SU-DHL-6 (cell line): ENCODE measurements around the gene SLC25A40.

Experiments
- EZH2phosphoT487 ChIP-seq: fragments of 200-600 bp; sonication (generic), shearing (Covaris generic); conservative IDR thresholded peaks from 2 replicates; pipeline ENCODE4 v1.6.1; 2018; ENCODE audit warnings: mild to moderate bottlenecking, antibody characterized with exemption, low read length, moderate library complexity, mixed read lengths
- TF ChIP-seq, protein P1 (sequence below): fragments of 200-600 bp; sonication (generic); IDR thresholded peaks from one replicate; pipeline ENCODE4 v1.5.1; 2017; ENCODE audit warnings: antibody characterized with exemption, mild to moderate bottlenecking, low read length, moderate library complexity; ENCODE audit not compliant: insufficient read depth, poor library complexity, severe bottlenecking

DNA sequence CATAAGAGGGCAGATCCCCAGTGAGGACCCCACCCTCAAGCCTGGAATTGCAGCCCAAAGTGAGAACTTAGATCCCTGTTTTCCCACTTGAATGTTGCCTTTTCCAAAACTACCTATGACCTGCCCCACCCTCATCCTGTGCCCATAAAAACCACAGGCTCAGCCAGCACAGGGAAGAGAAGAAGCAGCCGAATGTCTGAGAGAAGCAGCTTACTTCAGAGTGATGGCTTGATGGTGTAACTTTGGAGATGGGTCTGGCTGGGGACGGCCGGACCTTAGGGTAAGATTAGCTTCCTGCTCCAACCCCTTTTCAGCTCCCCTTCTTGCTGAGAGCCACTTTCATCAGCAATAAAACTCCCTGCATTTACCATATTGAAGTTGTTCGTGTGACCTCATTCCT, 5.7 kb downstream of the SLC25A40 start:
- TF ChIP-seq, protein P1, sequence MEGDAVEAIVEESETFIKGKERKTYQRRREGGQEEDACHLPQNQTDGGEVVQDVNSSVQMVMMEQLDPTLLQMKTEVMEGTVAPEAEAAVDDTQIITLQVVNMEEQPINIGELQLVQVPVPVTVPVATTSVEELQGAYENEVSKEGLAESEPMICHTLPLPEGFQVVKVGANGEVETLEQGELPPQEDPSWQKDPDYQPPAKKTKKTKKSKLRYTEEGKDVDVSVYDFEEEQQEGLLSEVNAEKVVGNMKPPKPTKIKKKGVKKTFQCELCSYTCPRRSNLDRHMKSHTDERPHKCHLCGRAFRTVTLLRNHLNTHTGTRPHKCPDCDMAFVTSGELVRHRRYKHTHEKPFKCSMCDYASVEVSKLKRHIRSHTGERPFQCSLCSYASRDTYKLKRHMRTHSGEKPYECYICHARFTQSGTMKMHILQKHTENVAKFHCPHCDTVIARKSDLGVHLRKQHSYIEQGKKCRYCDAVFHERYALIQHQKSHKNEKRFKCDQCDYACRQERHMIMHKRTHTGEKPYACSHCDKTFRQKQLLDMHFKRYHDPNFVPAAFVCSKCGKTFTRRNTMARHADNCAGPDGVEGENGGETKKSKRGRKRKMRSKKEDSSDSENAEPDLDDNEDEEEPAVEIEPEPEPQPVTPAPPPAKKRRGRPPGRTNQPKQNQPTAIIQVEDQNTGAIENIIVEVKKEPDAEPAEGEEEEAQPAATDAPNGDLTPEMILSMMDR: no peak
- TF ChIP-seq EZH2phosphoT487: no peak
